PC-3 (cell line): Measurements from ENCODE around the gene GSTA2. TPM values are rescaled to one million over a fixed set of nuclear protein-coding genes. Genes with fewer than 3 reads are reported as not detected.
"Not testable (repeated sequence)": the region's sequence is repeated elsewhere in the genome, so short reads cannot be mapped to it uniquely, and the experiment has no call there.

Experiments used
- ATAC-seq: fragments of 200-7000 bp; cut with Tn5 transposase; 2 replicates; pipeline ENCODE4 v1.9.1; 2020; ENCODE audit warnings: mild to moderate bottlenecking, moderate library complexity
- Bru-seq: library from RNA; stranded (reverse); fragments of 400-500 nt; gene quantifications from one replicate; lab custom pipeline; 2021; lab: Mats Ljungman, UMichigan
- BruChase-seq, 2 experiments: library from RNA; stranded (reverse); fragments of 400-500 nt; gene quantifications; one replicate each; lab custom pipeline; 2021; lab: Mats Ljungman, UMichigan
- BruUV-seq: library from RNA; stranded (reverse); fragments of 400-500 nt; replicated peaks from 2 replicates; lab custom pipeline; 2021; lab: Mats Ljungman, UMichigan
- CTCF ChIA-PET: fragments of 300-600 bp; sonication (Branson Sonifier 250); formaldehyde crosslinking; loops from one replicate; lab custom pipeline; 2022; ENCODE audit warnings: antibody characterized with exemption; lab: Charles Lee
- POLR2A ChIA-PET: fragments of 300-600 bp; sonication (Branson Sonifier 250); formaldehyde crosslinking; loops from one replicate; lab custom pipeline; 2022; ENCODE audit warnings: antibody characterized with exemption; ENCODE audit not compliant: unreplicated experiment; lab: Charles Lee
- DNase-seq: peaks from one replicate; pipeline ENCODE4 v3.0.0-alpha.2; 2015
- H2AFZ ChIP-seq: fragments of 300-600 bp; sonication (generic); 2 replicates; pipeline ENCODE4 v1.6.0; 2016; ENCODE audit warnings: antibody characterized with exemption, low read length
- H3F3A ChIP-seq: fragments of 300-600 bp; sonication (generic); one replicate; pipeline ENCODE4 v1.6.0; 2017; ENCODE audit warnings: antibody characterized with exemption, low read length, control low read depth, mild to moderate bottlenecking; ENCODE audit not compliant: unreplicated experiment
- H3K27ac ChIP-seq: fragments of 300-600 bp; sonication (generic); 2 replicates; pipeline ENCODE4 v1.5.1; 2016; ENCODE audit warnings: mild to moderate bottlenecking, low read length
- H3K27me3 ChIP-seq: fragments of 300-600 bp; sonication (generic); 2 replicates; pipeline ENCODE4 v1.6.1; 2016; ENCODE audit warnings: low read length, mixed read lengths
- H3K36me3 ChIP-seq: fragments of 300-600 bp; sonication (generic); 2 replicates; pipeline ENCODE4 v1.6.1; 2016; ENCODE audit warnings: low read depth, mixed run types, low read length, mixed read lengths
- H3K4me1 ChIP-seq: fragments of 300-600 bp; sonication (generic); 2 replicates; pipeline ENCODE4 v1.5.1; 2016; ENCODE audit warnings: low read length; ENCODE audit not compliant: insufficient read depth
- H3K4me2 ChIP-seq: fragments of 300-600 bp; sonication (generic); 2 replicates; pipeline ENCODE4 v1.6.0; 2016; ENCODE audit warnings: low read length
- H3K4me3 ChIP-seq: fragments of 300-600 bp; sonication (generic); 2 replicates; pipeline ENCODE4 v1.5.1; 2016; ENCODE audit warnings: mild to moderate bottlenecking, low read length, mixed read lengths
- H3K79me2 ChIP-seq: fragments of 300-600 bp; sonication (generic); 2 replicates; pipeline ENCODE4 v1.6.1; 2017; ENCODE audit warnings: low read length, mixed read lengths
- H3K9ac ChIP-seq: fragments of 300-600 bp; sonication (generic); 2 replicates; pipeline ENCODE4 v1.6.0; 2016; ENCODE audit warnings: mild to moderate bottlenecking, low read length
- H3K9me2 ChIP-seq: fragments of 300-600 bp; sonication (generic); replicated peaks from 2 replicates; pipeline ENCODE4 v1.6.1; 2016; ENCODE audit warnings: mixed run types, low read length, mixed read lengths
- H3K9me3 ChIP-seq: fragments of 300-600 bp; sonication (generic); 2 replicates; pipeline ENCODE4 v1.6.1; 2016; ENCODE audit warnings: low read length, mixed read lengths
- H4K20me1 ChIP-seq: fragments of 300-600 bp; sonication (generic); 2 replicates; pipeline ENCODE4 v1.6.1; 2016; ENCODE audit warnings: low read length, mixed read lengths
- CTCF ChIP-seq: fragments of 300-600 bp; sonication (generic); conservative IDR thresholded peaks from 2 replicates; pipeline ENCODE4 v1.5.1; 2017; ENCODE audit warnings: antibody characterized with exemption, low read depth, mild to moderate bottlenecking, low read length
- EZH2 ChIP-seq: fragments of 300-600 bp; sonication (generic); IDR thresholded peaks from one replicate; pipeline ENCODE4 v1.6.1; 2017; ENCODE audit warnings: antibody characterized with exemption, mild to moderate bottlenecking, low read length; ENCODE audit not compliant: unreplicated experiment
- EZH2phosphoT487 ChIP-seq: fragments of 300-600 bp; sonication (generic); IDR thresholded peaks from 2 replicates; pipeline ENCODE4 v1.6.1; 2018; ENCODE audit warnings: mild to moderate bottlenecking, antibody characterized with exemption, low read length, borderline replicate concordance
- intact Hi-C: fragments of 100-400 bp; cut with micrococcal nuclease; formaldehyde crosslinking; loops from 2 replicates; pipeline ENCODE4 v1.9.0; 2023
- long read RNA-seq: library from polyadenylated mRNA; unstranded; transcript quantifications from one replicate; pipeline ENCODE4 v2.0.0, GENCODE V29; 2021; ENCODE audit not compliant: unreplicated experiment
- total RNA-seq: library from RNA; depleted of rRNA; stranded (reverse); fragments of >200 nt; gene quantifications from 2 replicates; pipeline ENCODE4 v1.2.3, GENCODE V29; 2014; rRNA removed

GSTA2 gene
- total RNA-seq = not detected in 2 replicates
- not detected for Bru-seq, nascent RNA
- not detected for BruChase-seq, experiment 1, labeled RNA remaining after a 6-hour chase
- BruChase-seq, experiment 2, labeled RNA remaining after a 2-hour chase = not detected
- long read RNA-seq = 0 reads

- not testable (repeated sequence) for ATAC-seq
These were observed at the start of gene GSTA2 for GRCh38 chr6:52763322-52763916. GSTA2 (minus strand) TSS chr6:52763475; CDS start chr6:52757947, 5,528 bp downstream.

DNA sequence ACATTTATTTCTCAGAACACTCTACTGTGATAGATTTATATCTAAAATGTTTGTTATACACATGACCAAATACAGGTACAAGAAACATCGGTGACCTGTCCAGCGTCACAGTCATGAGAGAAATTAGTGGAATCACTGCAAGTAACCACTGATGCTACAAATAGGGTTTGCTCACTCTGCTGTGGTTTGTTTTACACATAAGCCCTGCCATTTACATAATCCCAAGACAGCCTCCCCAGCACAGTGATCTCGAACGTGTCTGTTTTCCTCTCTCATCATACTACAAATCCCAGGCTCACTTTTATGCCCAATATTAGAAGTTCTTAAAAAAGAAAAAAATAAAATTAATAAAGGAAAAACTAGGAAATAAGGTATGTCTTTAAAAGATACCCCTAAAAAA is 46.5 kb upstream of the GSTA2 start:
- H3K27ac ChIP-seq, H3K9me2 ChIP-seq, H3K79me2 ChIP-seq, H3K4me3 ChIP-seq, H2AFZ ChIP-seq, BruUV-seq, DNase-seq, H3K27me3 ChIP-seq, H3K4me2 ChIP-seq, H3K4me1 ChIP-seq, H3K36me3 ChIP-seq, H3F3A ChIP-seq, H3K9ac ChIP-seq, H3K9me3 ChIP-seq, H4K20me1 ChIP-seq, ATAC-seq: not testable (repeated sequence)
- CTCF ChIA-PET = interaction anchor here (0.6 kb wide), 1 partner anchor 72 kb away, joined by 6 read pairs; no protein-coding TSS in a partner anchor
- POLR2A ChIA-PET = interaction anchor here (0.7 kb wide), 1 partner anchor 478 kb away, joined by 6 read pairs; no protein-coding TSS in a partner anchor
- intact Hi-C loops = loop anchor here (10.0 kb wide), 2 partner anchors 75 to 115 kb away; no protein-coding TSS in a partner anchor

More at GRCh38 chr6:52763322-52763916, at the start of gene GSTA2:
- H3K36me3 ChIP-seq, CTCF ChIA-PET, H3K27me3 ChIP-seq, H2AFZ ChIP-seq, H3K79me2 ChIP-seq, H3K9ac ChIP-seq, POLR2A ChIA-PET, H3K9me3 ChIP-seq, intact Hi-C loops, H4K20me1 ChIP-seq, BruUV-seq, H3F3A ChIP-seq, H3K27ac ChIP-seq, H3K4me2 ChIP-seq, H3K4me1 ChIP-seq, H3K4me3 ChIP-seq, H3K9me2 ChIP-seq: not testable (repeated sequence)
- DNase-seq = peak; percentile 14

GRCh38 chr6:52808660-52809059 is 45.4 kb upstream of the GSTA2 start:
- H3K4me1 ChIP-seq = no peaks in the 10 kb centered on the region
- H3F3A ChIP-seq = no peaks in the 10 kb centered on the region
- no peaks in the 10 kb centered on the region for H3K9me3 ChIP-seq
- H3K36me3 ChIP-seq = no peaks in the 10 kb centered on the region
- no TSS peak for BruUV-seq
- ATAC-seq (no peak), DNase-seq (no peak)
- no peak overlapping the region for H3K4me2 ChIP-seq
- H4K20me1 ChIP-seq = no peaks in the 10 kb centered on the region
- no peak overlapping the region for H3K4me3 ChIP-seq
- H2AFZ ChIP-seq = no peak overlapping the region
- H3K79me2 ChIP-seq = no peaks in the 10 kb centered on the region
- ChIA-PET CTCF (no interaction called here), POLR2A (no interaction called here)
- no peak for TF ChIP-seq CTCF
- no peak for TF ChIP-seq EZH2
- no peak for TF ChIP-seq EZH2phosphoT487
- no peak overlapping the region for H3K9ac ChIP-seq
- no peaks in the 10 kb centered on the region for H3K9me2 ChIP-seq
- no peaks in the 10 kb centered on the region for H3K27me3 ChIP-seq
- no peak overlapping the region for H3K27ac ChIP-seq
- intact Hi-C loops = no loop called here
